Brain microvascular endothelial cell (primary cell): Measurements from ENCODE around the gene RAB12.

Experiments
- DNase-seq: peaks from one replicate; pipeline ENCODE4 v3.0.0-alpha.2; 2020
- H3K27ac ChIP-seq: fragments of 250-450 bp; sonication (Bioruptor Pico); 2 replicates; pipeline ENCODE4 v1.5.1; 2020; ENCODE audit warnings: mild to moderate bottlenecking, moderate library complexity
- H3K27me3 ChIP-seq: fragments of 250-450 bp; sonication (Bioruptor Pico); replicated peaks from 2 replicates; pipeline ENCODE4 v1.5.1; 2020; ENCODE audit warnings: mild to moderate bottlenecking
- H3K36me3 ChIP-seq: fragments of 250-450 bp; sonication (Bioruptor Pico); replicated peaks from 2 replicates; pipeline ENCODE4 v1.5.1; 2020; ENCODE audit warnings: mild to moderate bottlenecking
- H3K4me3 ChIP-seq: 2 replicates; pipeline ENCODE4 v1.5.1; 2011; ENCODE audit warnings: low read depth, mild to moderate bottlenecking, control low read depth, low read length, moderate library complexity
- in situ Hi-C: cut with HindIII; loops from 2 replicates; pipeline ENCODE4 v1.10.0; 2017; ENCODE audit warnings: low sequenced_read_pairs, low pct_ligation_motif_present
- TF ChIP-seq, protein P1 (sequence below): IDR thresholded peaks from 2 replicates; pipeline ENCODE4 v1.5.1; 2011; ENCODE audit warnings: low read depth, mild to moderate bottlenecking, moderate library complexity, low read length, control low read depth, inconsistent platforms; ENCODE audit errors: missing control alignments

Gene RAB12

GRCh38 chr18:8657050-8657820, 48.0 kb downstream of the RAB12 start:
- H3K27me3 ChIP-seq: no peaks in the 10 kb centered on the region
- no peak overlapping the region for H3K27ac ChIP-seq
- in situ Hi-C loops: no loop called here
- TF ChIP-seq, protein P1, sequence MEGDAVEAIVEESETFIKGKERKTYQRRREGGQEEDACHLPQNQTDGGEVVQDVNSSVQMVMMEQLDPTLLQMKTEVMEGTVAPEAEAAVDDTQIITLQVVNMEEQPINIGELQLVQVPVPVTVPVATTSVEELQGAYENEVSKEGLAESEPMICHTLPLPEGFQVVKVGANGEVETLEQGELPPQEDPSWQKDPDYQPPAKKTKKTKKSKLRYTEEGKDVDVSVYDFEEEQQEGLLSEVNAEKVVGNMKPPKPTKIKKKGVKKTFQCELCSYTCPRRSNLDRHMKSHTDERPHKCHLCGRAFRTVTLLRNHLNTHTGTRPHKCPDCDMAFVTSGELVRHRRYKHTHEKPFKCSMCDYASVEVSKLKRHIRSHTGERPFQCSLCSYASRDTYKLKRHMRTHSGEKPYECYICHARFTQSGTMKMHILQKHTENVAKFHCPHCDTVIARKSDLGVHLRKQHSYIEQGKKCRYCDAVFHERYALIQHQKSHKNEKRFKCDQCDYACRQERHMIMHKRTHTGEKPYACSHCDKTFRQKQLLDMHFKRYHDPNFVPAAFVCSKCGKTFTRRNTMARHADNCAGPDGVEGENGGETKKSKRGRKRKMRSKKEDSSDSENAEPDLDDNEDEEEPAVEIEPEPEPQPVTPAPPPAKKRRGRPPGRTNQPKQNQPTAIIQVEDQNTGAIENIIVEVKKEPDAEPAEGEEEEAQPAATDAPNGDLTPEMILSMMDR: no peak
- DNase-seq: no peak
- no peaks in the 10 kb centered on the region for H3K36me3 ChIP-seq
- no peak overlapping the region for H3K4me3 ChIP-seq

DNA sequence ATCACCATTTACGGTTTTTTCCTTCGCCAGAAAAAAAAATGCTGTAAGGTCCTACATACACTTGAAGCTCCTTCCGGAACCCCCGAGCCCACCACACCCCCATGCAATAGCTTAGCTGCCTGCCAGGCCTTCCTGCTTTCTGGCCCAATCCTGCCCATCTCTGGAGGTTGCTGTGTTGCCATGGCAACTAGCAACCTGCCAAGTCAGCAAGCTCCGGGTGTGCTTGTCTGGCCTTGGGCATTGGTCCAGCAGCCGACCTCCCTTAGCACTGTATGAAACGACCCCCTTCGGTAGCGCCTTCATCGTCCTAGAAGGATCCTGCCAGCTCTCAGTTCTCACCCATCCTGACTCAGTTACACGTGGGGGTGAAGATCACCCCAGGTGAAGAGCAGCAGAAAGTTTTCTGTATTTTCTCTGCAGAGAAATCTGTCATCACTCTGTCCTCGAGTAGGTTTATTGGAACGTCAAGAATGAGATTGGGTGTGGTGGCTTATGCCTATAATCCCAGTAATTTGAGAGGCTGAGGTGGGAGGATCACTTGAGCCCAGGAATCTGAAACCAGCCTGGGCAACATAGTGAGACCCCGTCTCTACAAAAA, 48.7 kb downstream of the RAB12 start:
- in situ Hi-C loops: no loop called here

GRCh38 chr18:8658858-8659485, 49.7 kb downstream of the RAB12 start:
- TF ChIP-seq, protein P1: no peak

More for the DNA sequence above, 48.7 kb downstream of the RAB12 start:
- H3K27me3 ChIP-seq: no peaks in the 10 kb centered on the region
- DNase-seq: no peak
- no peaks in the 10 kb centered on the region for H3K36me3 ChIP-seq
- no peak overlapping the region for H3K27ac ChIP-seq
- H3K4me3 ChIP-seq: no peak overlapping the region
- TF ChIP-seq, protein P1: no peak

GRCh38 chr18:8659609-8660242, 50.5 kb downstream of the RAB12 start:
- Histone ChIP-seq H3K27me3 (no peaks in the 10 kb centered on the region), H3K4me3 (no peak overlapping the region), H3K36me3 (no peaks in the 10 kb centered on the region), H3K27ac (no peak overlapping the region)
- TF ChIP-seq, protein P1: no peak
- in situ Hi-C loops: no loop called here
- DNase-seq: no peak

More at GRCh38 chr18:8658858-8659485, 49.7 kb downstream of the RAB12 start:
- Histone ChIP-seq H3K36me3 (no peaks in the 10 kb centered on the region), H3K4me3 (no peak overlapping the region), H3K27ac (no peak overlapping the region), H3K27me3 (no peaks in the 10 kb centered on the region)
- no peak for DNase-seq
- in situ Hi-C loops: no loop called here

GRCh38 chr18:8660316-8660715, 51.1 kb downstream of the RAB12 start:
- Histone ChIP-seq H3K36me3 (no peaks in the 10 kb centered on the region), H3K4me3 (no peak overlapping the region), H3K27me3 (no peaks in the 10 kb centered on the region), H3K27ac (no peak overlapping the region)
- in situ Hi-C loops: no loop called here
- DNase-seq: no peak
- TF ChIP-seq, protein P1: no peak
